NOMO-1 treated with DMSO at 0.1 percent for 48 hours (cell line): ENCODE results near the gene IL21R.

Experiments
- DNase-seq: peaks from one replicate; lab custom pipeline; 2025; ENCODE audit not compliant: unreplicated experiment; lab: John Stamatoyannopoulos, UW

The IL21R gene

DNA sequence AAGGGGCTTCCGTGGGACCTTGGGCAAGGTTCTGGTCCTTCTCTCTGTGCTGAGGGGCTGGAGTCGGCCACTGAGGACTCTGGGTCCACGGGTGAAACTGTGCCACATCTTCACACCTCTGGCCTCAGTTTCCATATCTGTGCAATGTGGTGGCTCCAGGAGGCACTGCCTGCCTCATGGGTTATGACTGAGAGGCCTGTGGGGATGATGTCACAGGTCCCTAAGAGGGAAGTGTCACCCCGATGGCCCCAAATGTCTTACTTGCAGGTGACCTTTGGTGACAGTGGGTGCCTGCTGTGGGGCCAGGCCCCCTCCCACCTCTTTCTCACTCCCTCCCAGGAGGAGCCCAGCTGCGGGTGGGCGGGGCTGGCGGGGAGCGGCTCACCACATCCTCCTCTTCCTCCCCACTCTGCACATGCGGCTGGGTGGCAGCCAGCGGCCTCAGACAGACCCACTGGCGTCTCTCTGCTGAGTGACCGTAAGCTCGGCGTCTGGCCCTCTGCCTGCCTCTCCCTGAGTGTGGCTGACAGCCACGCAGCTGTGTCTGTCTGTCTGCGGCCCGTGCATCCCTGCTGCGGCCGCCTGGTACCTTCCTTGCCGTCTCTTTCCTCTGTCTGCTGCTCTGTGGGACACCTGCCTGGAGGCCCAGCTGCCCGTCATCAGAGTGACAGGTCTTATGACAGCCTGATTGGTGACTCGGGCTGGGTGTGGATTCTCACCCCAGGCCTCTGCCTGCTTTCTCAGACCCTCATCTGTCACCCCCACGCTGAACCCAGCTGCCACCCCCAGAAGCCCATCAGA, at the start of gene IL21R:
IL21R (plus strand) TSS at position 407 of the 801 bp plus-strand sequence. CDS start 27,898 bp downstream, outside the sequence.
- peak; percentile 49 for DNase-seq

GRCh38 chr16:27353853-27354252, 48.1 kb upstream of the IL21R start:
- no peak for DNase-seq

DNA sequence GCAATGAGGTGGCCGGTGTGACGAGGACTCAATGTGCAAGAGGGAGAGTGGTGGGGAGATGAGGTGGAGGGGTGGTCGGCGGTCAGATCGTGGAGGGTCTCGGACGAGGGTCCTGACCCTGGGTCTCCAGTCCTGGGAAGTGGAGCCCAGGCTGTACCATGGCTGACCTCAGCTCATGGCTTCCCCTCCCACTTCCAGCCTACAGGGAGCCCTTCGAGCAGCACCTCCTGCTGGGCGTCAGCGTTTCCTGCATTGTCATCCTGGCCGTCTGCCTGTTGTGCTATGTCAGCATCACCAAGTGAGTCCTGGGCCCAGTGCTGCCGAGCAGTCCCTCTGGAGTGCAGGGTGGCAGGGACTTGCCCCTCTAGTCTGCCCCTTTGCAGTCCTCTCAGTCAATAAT, 46.4 kb upstream of the IL21R start:
- DNase-seq: peak; percentile 38

DNA sequence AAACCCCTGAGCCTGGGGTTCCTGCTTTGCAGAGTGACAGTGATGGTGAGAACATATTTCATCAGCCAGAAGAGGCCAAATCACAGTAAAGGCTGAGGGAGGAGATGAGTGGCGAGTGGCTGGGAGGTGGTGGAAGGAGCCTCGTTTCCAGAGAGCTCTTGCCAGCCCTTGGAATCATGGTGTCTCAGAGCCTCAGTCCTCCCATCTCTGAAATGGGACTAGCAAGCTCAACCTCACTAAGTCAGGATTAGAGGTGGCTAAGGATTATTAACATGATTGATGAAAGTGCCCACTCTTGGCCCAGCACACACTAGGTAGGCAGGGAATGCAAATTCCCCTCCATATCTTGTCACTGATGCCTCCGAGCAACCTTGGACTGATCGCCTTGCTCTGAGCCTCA, 45.2 kb upstream of the IL21R start:
- DNase-seq: no peak

GRCh38 chr16:27359051-27359450, 42.9 kb upstream of the IL21R start:
- no peak for DNase-seq

GRCh38 chr16:27359615-27360014, 42.4 kb upstream of the IL21R start:
- DNase-seq: no peak

DNA sequence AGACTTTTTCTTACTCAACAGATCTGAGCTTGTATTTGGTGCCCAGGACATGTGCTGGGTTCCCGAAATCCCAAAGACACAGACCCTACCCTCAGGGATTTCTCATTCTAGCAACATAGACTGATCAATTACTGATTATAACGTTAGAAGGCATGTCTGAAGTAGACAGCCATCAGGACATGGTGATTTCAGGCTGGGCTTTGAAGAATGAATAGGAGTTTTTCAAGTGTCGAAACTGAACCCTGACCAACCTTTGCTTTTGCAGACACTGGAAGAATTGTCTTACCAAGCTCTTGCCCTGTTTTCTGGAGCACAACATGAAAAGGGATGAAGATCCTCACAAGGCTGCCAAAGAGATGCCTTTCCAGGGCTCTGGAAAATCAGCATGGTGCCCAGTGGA, 40.0 kb upstream of the IL21R start:
- no peak for DNase-seq

- DNase-seq: no peak
These were observed 39.3 kb upstream of the IL21R start for GRCh38 chr16:27362570-27363245.

DNA sequence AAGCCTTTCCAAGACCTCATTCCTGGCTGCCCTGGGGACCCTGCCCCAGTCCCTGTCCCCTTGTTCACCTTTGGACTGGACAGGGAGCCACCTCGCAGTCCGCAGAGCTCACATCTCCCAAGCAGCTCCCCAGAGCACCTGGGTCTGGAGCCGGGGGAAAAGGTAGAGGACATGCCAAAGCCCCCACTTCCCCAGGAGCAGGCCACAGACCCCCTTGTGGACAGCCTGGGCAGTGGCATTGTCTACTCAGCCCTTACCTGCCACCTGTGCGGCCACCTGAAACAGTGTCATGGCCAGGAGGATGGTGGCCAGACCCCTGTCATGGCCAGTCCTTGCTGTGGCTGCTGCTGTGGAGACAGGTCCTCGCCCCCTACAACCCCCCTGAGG, 38.7 kb upstream of the IL21R start:
- DNase-seq: no peak

DNA sequence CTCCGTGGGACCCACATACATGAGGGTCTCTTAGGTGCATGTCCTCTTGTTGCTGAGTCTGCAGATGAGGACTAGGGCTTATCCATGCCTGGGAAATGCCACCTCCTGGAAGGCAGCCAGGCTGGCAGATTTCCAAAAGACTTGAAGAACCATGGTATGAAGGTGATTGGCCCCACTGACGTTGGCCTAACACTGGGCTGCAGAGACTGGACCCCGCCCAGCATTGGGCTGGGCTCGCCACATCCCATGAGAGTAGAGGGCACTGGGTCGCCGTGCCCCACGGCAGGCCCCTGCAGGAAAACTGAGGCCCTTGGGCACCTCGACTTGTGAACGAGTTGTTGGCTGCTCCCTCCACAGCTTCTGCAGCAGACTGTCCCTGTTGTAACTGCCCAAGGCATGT, 38.2 kb upstream of the IL21R start:
- DNase-seq: no peak

- DNase-seq: no peak
These were observed 37.4 kb upstream of the IL21R start for GRCh38 chr16:27364493-27365141.

DNA sequence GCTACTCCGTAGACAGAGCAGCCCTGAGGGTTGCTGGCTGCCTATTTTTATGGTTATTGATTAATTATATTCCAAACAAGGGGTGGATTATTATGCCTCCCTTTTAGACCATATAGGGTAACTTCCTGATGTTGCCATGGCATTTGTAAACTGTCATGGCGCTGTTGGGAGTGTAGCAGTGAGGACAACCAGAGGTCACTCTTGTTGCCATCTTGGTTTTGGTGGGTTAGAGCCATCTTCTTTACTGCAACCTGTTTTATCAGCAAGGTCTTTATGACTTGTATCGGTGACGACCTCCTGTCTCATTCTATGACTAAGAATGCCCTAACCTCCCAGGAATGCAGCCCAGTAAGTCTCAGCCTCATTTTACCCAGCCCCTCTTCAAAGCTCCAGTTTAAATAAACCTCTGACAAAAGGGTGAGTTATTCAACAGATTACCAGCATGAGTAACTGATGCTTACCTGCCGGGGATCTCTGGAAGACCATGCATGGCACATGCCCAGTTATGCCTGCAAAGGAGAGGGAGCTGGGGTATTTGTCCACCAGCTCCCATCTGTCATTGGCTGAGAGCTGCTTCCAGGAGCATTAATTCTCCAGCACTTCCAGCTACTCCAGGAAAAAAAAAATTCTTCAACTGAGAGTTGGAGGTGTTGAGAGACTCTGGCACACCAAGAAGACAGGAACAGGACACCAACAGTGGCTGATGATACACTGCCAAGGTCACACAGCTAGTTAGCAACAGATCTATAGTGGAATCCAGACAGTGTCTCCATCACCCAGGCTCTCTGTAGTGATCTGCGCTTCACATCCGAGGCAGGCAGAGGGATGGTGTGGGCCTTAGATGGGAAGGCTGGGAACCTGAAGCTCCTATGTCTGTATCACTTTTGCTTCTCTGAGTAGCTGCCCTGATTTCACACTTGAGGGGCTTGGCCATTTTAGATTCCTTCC, 36.6 kb upstream of the IL21R start:
- DNase-seq: no peak

DNA sequence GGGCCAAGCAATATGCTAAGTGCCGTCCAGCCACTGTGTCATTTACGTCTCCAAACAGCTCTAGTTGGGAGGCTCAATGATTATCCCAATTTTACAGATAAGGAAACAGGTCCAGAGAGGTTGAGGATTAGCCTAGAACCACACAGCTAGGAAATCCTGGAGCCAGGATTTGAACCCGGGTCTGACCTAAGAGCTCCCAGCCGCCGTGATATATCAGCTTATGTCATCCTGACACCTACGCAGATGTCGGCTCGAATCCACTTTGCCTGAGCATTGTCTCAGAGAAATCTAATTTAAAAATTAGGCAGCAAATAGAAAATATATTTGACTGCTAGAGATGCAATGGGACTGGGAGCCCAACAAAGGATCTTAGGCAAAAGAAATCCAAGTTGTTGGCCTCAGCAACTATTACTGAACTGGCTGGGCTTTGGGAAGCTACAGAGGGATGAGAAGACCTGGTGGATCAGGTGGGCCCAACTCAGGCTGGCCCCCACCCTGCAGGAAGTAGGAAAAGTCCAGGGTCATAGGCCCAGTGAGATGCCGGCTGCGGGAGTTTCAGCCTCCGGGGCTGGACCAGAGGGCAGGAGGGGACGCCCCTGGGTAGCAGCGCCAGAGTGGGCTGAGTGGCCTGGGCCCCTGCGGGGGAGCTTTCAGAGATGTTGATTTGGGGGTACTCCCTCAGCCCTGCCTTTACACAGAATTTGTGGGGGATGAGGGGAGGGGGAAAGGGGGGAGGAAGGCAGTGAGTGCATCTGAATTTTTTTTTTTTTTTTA, 35.1 kb upstream of the IL21R start:
- no peak for DNase-seq

DNA sequence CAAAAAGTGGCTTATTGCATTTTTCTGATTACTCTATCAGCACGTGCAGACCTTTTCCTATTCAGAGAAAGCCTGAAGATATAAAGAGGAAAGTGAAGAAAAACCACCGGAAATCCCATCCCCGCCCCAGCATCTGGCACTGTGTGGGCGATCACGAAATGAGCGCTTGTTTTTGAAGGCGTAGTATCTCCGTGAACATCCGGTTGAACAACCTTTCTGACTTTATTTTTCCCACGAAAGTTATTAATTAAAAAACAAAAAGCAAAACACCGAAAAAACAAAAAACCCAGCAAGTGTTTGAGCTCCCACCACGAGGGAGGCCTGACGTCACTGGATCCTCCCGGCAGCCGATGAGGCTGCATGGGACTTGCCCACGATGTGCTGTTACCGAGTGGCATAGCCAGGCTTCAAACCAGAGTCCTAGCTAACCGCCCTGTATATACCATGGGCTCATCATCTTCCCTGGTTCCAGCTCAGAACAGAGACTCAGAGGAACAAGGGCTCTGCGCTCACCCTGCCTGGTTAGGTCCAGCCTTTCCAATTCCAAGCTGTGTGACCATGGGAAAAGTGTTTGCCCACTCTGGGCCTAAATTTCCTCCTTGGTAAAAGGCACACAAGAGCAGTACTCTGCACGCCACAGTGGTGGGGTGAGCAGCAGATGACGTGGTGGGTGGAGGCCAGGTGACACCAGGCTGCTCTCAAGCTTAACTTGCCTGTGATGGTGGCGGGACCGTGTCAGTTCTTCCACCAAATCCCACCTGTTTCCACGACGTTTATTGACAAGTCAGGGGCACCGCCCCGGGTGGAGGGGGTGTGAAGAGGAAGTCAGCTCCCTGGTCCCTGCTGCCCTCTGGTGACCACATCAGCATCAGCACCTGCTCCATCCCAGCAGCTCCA, 34.3 kb upstream of the IL21R start:
- peak; percentile 65 for DNase-seq

DNA sequence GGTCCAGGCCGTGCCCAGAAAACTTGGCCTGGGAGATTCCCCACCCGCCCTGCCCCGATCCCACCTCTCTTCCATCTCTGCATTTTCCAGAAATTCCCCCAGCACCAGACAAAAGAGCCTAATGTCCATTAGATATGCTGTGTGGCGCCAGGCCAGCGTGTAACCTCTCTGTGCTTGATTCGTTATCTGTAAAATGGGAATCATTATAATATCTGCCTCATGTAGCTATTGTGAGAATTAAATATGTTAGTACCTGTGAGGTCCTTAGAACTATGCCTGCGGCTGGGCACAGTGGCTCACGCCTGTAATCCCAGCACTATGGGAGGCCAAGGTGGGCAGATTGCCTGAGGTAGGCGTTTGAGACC, 33.6 kb upstream of the IL21R start:
- DNase-seq: no peak

DNA sequence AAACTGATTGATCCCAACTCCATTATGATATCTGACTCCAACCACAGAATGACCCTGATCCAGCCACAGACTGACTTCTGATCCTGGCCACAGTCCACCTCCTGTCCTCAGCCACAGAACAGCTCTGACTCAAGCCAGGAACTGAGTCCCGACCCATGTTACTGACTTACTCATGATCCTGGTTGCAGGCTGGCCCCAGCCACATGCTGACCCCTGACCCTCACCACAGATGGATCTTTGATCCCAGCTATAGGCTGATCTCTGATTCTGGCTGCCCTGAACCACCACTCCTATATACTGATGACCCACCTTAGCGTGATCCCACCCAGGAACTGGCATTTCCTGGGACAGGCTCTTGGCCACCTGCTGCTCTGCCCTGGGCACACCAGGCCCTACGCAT, 32.2 kb upstream of the IL21R start:
- no peak for DNase-seq

GRCh38 chr16:27370318-27370717, 31.7 kb upstream of the IL21R start:
- DNase-seq: no peak

GRCh38 chr16:27373312-27373711, 28.7 kb upstream of the IL21R start:
- DNase-seq: no peak

- peak; percentile 77 for DNase-seq
These were observed 27.7 kb upstream of the IL21R start for GRCh38 chr16:27374221-27374803.
